ENCODE measurements around the gene TRPM6.

TRPM6 gene

GRCh38 chr9:74887041-74887980 is at the start of gene TRPM6:
Gene TRPM6 (minus strand): TSS chr9:74887921. CDS start chr9:74887856, 65 bp downstream.
- peak within 1 kb of the TSS; percentile 70 for H3K4me3 ChIP-seq (ENCODE audit: low read depth, low read length)
- peak; percentile 36 for DNase-seq (ENCODE audit: low read depth)
- no peak for TF ChIP-seq CTCF (IDR thresholded peaks at IDR 0.05; ENCODE audit: low read depth, low read length, missing control alignments)
- in situ Hi-C loops (cut with HindIII; ENCODE audit: low sequenced_read_pairs): loop anchor here (5.0 kb wide), 1 partner anchor 45 kb away; no protein-coding TSS in a partner anchor

GRCh38 chr9:74935008-74935407 is 47.3 kb upstream of the TRPM6 start:
- no peak for TF ChIP-seq CTCF (IDR thresholded peaks at IDR 0.05; ENCODE audit: low read depth, low read length, missing control alignments)
- in situ Hi-C loops (cut with HindIII; ENCODE audit: low sequenced_read_pairs): no loop called here
- H3K4me3 ChIP-seq (ENCODE audit: low read depth, low read length): no peak overlapping the region
- DNase-seq (ENCODE audit: low read depth): no peak

- in situ Hi-C loops (cut with HindIII; ENCODE audit: low sequenced_read_pairs): loop anchor here (5.0 kb wide), 1 partner anchor 44 kb away; no protein-coding TSS in a partner anchor
- no peak overlapping the region for H3K4me3 ChIP-seq (ENCODE audit: low read depth, low read length)
- no peak for TF ChIP-seq CTCF (IDR thresholded peaks at IDR 0.05; ENCODE audit: low read depth, low read length, missing control alignments)
- DNase-seq (ENCODE audit: low read depth): no peak
Observed at GRCh38 chr9:74921737-74922136, 34.0 kb upstream of the TRPM6 start.

- no peak overlapping the region for H3K4me3 ChIP-seq (ENCODE audit: low read depth, low read length)
- in situ Hi-C loops (cut with HindIII; ENCODE audit: low sequenced_read_pairs): loop anchor here (5.0 kb wide), 1 partner anchor 44 kb away; no protein-coding TSS in a partner anchor
- no peak for TF ChIP-seq CTCF (IDR thresholded peaks at IDR 0.05; ENCODE audit: low read depth, low read length, missing control alignments)
- DNase-seq (ENCODE audit: low read depth): no peak
Observed at GRCh38 chr9:74920944-74921626, 33.4 kb upstream of the TRPM6 start.

GRCh38 chr9:74910036-74910435 is 22.3 kb upstream of the TRPM6 start:
- no peak for TF ChIP-seq CTCF (IDR thresholded peaks at IDR 0.05; ENCODE audit: low read depth, low read length, missing control alignments)
- no peak for DNase-seq (ENCODE audit: low read depth)
- no peak overlapping the region for H3K4me3 ChIP-seq (ENCODE audit: low read depth, low read length)
- in situ Hi-C loops (cut with HindIII; ENCODE audit: low sequenced_read_pairs): no loop called here

GRCh38 chr9:74908665-74909064 is 20.9 kb upstream of the TRPM6 start:
- in situ Hi-C loops (cut with HindIII; ENCODE audit: low sequenced_read_pairs): no loop called here
- no peak for DNase-seq (ENCODE audit: low read depth)
- H3K4me3 ChIP-seq (ENCODE audit: low read depth, low read length): no peak overlapping the region
- TF ChIP-seq CTCF (IDR thresholded peaks at IDR 0.05; ENCODE audit: low read depth, low read length, missing control alignments): no peak
